H1 (cell line): ENCODE results near the gene COX7B2. TPM values are rescaled to one million over a fixed set of nuclear protein-coding genes. Genes with fewer than 3 reads are reported as not detected.

Experiments used
- ASH2L ChIP-seq: fragments of 200-600, 300-600 bp; sonication (generic); IDR thresholded peaks from one replicate; pipeline ENCODE4 v1.7.1; 2017; ENCODE audit warnings: low read length
- EZH2 ChIP-seq: fragments of 200-600 bp; sonication (generic); IDR thresholded peaks from 2 replicates; pipeline ENCODE4 v1.7.1; 2012; ENCODE audit warnings: low read depth, mild to moderate bottlenecking, moderate library complexity, low read length, inconsistent platforms; ENCODE audit not compliant: severe bottlenecking
- GTF2F1 ChIP-seq: IDR thresholded peaks from 2 replicates; pipeline ENCODE4 v1.6.1; 2012; ENCODE audit warnings: low read depth, low read length, improper control_type of control experiment, borderline replicate concordance
- JUN ChIP-seq: IDR thresholded peaks from 2 replicates; pipeline ENCODE4 v1.6.1; 2011; ENCODE audit warnings: low read depth, mild to moderate bottlenecking, improper control_type of control experiment, low read length
- POU5F1 ChIP-seq: IDR thresholded peaks from 2 replicates; pipeline ENCODE4 v1.6.1; 2011; ENCODE audit warnings: low read depth, mild to moderate bottlenecking, low read length, moderate library complexity
- RBBP5 ChIP-seq: IDR thresholded peaks from 2 replicates; pipeline ENCODE4 v1.7.1; 2012; ENCODE audit warnings: low read depth, mild to moderate bottlenecking, inconsistent platforms, low read length, moderate library complexity, borderline replicate concordance
- TAF1 ChIP-seq: IDR thresholded peaks from 2 replicates; pipeline ENCODE4 v1.6.1; 2011; ENCODE audit warnings: mild to moderate bottlenecking, low read depth, low read length
- polyA plus RNA-seq, 7 experiments: library from polyadenylated mRNA; depleted of rRNA in 3 of 7; stranded (reverse) in 5 of 7; unstranded in 2 of 7; fragments of >200 nt in 5 of 7; fragments of 200-250 nt in 2 of 7; gene quantifications; 1 replicate in 5 of 7; 2 replicates in 1 of 7; 4 replicates in 1 of 7; pipeline versions ENCODE4 v1.2.1 to v1.2.3, GENCODE V29; 2011 to 2013; ENCODE audit warnings: missing spikeins in 2 of 7, mixed read lengths in 2 of 7
- total RNA-seq: library from RNA; stranded (reverse); fragmentation: NEBNext Ultra II Directional; extraction: Animal tissue kit (Norgen Biotek cat#: 25700); gene quantifications from 2 replicates; pipeline ENCODE4 v1.2.1, GENCODE V29; 2021
- TF ChIP-seq, protein P1 (sequence below): fragments of 300-600 bp; sonication (generic); IDR thresholded peaks from 2 replicates; pipeline ENCODE4 v1.7.1; 2012; ENCODE audit warnings: low read length, moderate library complexity, mild to moderate bottlenecking, inconsistent platforms; ENCODE audit not compliant: insufficient replicate concordance

The COX7B2 gene
- total and polyA plus RNA-seq, 2 of the 8 experiments (the other 6 are each of a cell fraction or from before 2014, with no cell fraction given): not detected

DNA sequence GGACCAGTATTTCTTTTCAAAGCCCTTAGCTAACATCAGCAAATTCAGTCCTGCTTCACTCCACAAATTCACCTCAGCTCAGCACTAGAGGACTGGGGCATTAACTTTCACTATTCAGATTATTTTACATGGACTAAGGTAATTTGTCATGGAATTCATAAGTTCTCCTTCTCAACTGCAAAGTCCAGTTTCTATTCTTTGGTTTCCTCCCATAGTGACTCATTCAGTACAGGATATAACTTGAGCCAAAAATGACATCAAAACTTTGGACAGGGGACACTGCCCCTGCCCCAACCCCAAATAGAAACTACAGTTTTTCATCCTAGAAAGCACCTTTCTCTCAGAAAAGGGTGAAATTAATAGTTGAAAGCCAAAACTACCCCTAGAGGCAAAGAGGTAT is 52.7 kb downstream of the COX7B2 start (continued):
- TF ChIP-seq JUN (no peak), POU5F1 (no peak), GTF2F1 (no peak), ASH2L (no peak), TAF1 (no peak), EZH2 (no peak), RBBP5 (no peak)
- TF ChIP-seq, protein P1, sequence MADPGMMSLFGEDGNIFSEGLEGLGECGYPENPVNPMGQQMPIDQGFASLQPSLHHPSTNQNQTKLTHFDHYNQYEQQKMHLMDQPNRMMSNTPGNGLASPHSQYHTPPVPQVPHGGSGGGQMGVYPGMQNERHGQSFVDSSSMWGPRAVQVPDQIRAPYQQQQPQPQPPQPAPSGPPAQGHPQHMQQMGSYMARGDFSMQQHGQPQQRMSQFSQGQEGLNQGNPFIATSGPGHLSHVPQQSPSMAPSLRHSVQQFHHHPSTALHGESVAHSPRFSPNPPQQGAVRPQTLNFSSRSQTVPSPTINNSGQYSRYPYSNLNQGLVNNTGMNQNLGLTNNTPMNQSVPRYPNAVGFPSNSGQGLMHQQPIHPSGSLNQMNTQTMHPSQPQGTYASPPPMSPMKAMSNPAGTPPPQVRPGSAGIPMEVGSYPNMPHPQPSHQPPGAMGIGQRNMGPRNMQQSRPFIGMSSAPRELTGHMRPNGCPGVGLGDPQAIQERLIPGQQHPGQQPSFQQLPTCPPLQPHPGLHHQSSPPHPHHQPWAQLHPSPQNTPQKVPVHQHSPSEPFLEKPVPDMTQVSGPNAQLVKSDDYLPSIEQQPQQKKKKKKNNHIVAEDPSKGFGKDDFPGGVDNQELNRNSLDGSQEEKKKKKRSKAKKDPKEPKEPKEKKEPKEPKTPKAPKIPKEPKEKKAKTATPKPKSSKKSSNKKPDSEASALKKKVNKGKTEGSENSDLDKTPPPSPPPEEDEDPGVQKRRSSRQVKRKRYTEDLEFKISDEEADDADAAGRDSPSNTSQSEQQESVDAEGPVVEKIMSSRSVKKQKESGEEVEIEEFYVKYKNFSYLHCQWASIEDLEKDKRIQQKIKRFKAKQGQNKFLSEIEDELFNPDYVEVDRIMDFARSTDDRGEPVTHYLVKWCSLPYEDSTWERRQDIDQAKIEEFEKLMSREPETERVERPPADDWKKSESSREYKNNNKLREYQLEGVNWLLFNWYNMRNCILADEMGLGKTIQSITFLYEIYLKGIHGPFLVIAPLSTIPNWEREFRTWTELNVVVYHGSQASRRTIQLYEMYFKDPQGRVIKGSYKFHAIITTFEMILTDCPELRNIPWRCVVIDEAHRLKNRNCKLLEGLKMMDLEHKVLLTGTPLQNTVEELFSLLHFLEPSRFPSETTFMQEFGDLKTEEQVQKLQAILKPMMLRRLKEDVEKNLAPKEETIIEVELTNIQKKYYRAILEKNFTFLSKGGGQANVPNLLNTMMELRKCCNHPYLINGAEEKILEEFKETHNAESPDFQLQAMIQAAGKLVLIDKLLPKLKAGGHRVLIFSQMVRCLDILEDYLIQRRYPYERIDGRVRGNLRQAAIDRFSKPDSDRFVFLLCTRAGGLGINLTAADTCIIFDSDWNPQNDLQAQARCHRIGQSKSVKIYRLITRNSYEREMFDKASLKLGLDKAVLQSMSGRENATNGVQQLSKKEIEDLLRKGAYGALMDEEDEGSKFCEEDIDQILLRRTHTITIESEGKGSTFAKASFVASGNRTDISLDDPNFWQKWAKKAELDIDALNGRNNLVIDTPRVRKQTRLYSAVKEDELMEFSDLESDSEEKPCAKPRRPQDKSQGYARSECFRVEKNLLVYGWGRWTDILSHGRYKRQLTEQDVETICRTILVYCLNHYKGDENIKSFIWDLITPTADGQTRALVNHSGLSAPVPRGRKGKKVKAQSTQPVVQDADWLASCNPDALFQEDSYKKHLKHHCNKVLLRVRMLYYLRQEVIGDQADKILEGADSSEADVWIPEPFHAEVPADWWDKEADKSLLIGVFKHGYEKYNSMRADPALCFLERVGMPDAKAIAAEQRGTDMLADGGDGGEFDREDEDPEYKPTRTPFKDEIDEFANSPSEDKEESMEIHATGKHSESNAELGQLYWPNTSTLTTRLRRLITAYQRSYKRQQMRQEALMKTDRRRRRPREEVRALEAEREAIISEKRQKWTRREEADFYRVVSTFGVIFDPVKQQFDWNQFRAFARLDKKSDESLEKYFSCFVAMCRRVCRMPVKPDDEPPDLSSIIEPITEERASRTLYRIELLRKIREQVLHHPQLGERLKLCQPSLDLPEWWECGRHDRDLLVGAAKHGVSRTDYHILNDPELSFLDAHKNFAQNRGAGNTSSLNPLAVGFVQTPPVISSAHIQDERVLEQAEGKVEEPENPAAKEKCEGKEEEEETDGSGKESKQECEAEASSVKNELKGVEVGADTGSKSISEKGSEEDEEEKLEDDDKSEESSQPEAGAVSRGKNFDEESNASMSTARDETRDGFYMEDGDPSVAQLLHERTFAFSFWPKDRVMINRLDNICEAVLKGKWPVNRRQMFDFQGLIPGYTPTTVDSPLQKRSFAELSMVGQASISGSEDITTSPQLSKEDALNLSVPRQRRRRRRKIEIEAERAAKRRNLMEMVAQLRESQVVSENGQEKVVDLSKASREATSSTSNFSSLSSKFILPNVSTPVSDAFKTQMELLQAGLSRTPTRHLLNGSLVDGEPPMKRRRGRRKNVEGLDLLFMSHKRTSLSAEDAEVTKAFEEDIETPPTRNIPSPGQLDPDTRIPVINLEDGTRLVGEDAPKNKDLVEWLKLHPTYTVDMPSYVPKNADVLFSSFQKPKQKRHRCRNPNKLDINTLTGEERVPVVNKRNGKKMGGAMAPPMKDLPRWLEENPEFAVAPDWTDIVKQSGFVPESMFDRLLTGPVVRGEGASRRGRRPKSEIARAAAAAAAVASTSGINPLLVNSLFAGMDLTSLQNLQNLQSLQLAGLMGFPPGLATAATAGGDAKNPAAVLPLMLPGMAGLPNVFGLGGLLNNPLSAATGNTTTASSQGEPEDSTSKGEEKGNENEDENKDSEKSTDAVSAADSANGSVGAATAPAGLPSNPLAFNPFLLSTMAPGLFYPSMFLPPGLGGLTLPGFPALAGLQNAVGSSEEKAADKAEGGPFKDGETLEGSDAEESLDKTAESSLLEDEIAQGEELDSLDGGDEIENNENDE: no peak
